SK-N-MC (cell line): ENCODE results near the gene PLA2G6.

Experiments
- EZH2 ChIP-seq: fragments of 200-600 bp; sonication (generic); IDR thresholded peaks from one replicate; pipeline ENCODE4 v1.6.1; 2017; ENCODE audit warnings: antibody characterized with exemption
- POLR2AphosphoS5 ChIP-seq: IDR thresholded peaks from 2 replicates; pipeline ENCODE4 v1.6.1; 2012; ENCODE audit warnings: mild to moderate bottlenecking, low read depth, low read length, borderline replicate concordance

DNA sequence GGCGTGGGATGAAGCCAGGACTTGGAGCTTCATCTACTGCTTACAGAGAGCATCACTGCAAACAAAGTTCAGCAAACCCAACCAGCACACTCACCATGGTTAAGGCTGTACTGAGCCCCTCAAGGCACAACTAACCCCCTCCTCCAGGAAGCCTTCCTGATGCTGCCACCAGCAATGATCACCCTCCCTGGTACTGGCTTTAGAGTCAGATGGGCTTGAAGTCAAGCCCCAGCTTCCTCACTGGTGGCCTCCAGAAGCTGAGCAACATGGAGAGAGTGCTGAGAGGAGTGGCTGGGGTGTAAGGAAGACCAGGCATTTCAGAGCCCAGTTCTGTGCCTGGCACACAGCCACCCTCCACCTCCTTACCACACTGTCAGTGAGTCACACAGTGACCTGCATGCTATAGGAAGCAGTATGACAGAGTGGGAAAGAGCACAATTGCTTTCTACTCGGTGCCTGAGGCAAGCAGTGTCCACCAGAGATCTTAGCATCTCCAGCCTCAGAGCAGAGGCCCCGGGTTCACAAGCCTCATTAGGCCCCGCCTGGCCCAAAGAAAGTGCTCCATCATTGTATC, 46.4 kb downstream of the PLA2G6 start:
- TF ChIP-seq EZH2 (no peak), POLR2AphosphoS5 (no peak)
